Measurements from ENCODE around the gene C1RL. TPM values are rescaled to one million over a fixed set of nuclear protein-coding genes. Genes with fewer than 3 reads are reported as not detected.
A peak's percentile ranks its signal among the peaks of the same experiment; 100 is the strongest.

Gene C1RL
- total RNA-seq, 1 donor from 2014 or later = 122 TPM

DNA sequence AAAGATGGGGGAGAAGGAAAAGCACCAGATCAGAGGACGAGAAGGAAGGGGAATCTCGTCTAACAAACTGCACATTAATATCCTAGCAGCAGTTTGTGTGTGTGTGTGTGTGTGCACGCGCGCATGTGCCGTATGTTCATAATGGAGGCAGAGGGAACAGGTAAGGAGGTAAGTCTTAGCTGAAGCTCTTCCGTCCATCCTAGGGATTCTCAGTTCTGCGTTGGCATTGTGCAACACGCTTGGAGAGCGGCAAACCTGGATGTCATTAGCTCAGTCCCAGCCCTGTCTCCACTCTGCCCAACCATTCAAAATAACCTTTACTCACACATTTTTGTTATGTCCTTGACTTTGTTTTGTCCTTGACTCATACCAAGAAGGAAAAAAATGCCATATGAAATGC lies 15.1 kb downstream of the C1RL start:
- Histone ChIP-seq H3K27ac (peak overlapping the region; percentile 94), H3K27me3 (no peaks in the 10 kb centered on the region), H3K9me3 (no peaks in the 10 kb centered on the region), H3K4me3 (no peak overlapping the region), H3K4me1 (peaks cover 48% of the 10 kb centered on the region), H3K36me3 (peaks cover 0 to 6% of the 10 kb centered on the region in 2 donors)
- no peak for DNase-seq (ENCODE audit: extremely low spot score in 2 of 2)
- intact Hi-C loops (cut with DNase I) = loop anchor here (5.0 kb wide), 1 partner anchor 152 kb away; the partner anchor contains the start of genes C12orf57 and RNU7-1
- TF ChIP-seq, protein P1, sequence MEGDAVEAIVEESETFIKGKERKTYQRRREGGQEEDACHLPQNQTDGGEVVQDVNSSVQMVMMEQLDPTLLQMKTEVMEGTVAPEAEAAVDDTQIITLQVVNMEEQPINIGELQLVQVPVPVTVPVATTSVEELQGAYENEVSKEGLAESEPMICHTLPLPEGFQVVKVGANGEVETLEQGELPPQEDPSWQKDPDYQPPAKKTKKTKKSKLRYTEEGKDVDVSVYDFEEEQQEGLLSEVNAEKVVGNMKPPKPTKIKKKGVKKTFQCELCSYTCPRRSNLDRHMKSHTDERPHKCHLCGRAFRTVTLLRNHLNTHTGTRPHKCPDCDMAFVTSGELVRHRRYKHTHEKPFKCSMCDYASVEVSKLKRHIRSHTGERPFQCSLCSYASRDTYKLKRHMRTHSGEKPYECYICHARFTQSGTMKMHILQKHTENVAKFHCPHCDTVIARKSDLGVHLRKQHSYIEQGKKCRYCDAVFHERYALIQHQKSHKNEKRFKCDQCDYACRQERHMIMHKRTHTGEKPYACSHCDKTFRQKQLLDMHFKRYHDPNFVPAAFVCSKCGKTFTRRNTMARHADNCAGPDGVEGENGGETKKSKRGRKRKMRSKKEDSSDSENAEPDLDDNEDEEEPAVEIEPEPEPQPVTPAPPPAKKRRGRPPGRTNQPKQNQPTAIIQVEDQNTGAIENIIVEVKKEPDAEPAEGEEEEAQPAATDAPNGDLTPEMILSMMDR (IDR thresholded peaks at IDR 0.05) = no peak
- no peak for TF ChIP-seq POLR2AphosphoS5 (IDR thresholded peaks at IDR 0.05; ENCODE audit: insufficient read depth in 1 of 2, low read depth in 1 of 2)
- no peak for TF ChIP-seq POLR2A (IDR thresholded peaks at IDR 0.05)

DNA sequence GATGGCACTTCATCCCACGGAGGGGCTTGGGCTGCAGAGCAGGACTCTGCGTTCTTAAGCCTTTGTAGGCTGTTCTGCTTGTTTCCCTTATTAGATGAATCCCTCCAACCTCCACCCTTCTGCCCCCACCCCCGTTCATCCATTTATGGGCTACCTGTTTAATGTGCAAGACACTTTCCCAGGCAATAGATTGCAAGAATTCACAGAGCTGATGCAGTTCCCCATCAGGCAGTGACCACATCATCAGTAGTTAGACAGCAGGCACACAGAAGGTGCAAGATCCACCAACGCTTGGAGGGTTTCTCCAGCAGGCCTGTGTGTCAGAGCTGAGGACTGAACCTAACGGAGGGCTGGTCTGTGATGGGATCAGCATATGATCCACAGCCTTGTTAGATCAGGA lies 15.5 kb downstream of the C1RL start:
- intact Hi-C loops (cut with DNase I) = loop anchor here (5.0 kb wide), 1 partner anchor 151 kb away; the partner anchor contains the start of genes C12orf57 and RNU7-1
- peaks cover 52% of the 10 kb centered on the region for H3K4me1 ChIP-seq
- TF ChIP-seq, protein P1 (IDR thresholded peaks at IDR 0.05) = no peak
- no peak overlapping the region for H3K4me3 ChIP-seq
- no peak for DNase-seq (ENCODE audit: extremely low spot score in 2 of 2)
- peaks cover 0 to 10% of the 10 kb centered on the region in 2 donors for H3K36me3 ChIP-seq
- peak overlapping the region; percentile 94 for H3K27ac ChIP-seq
- H3K9me3 ChIP-seq = no peaks in the 10 kb centered on the region
- no peaks in the 10 kb centered on the region for H3K27me3 ChIP-seq

GRCh38 chr12:7092986-7093460 lies 16.0 kb downstream of the C1RL start:
- Histone ChIP-seq H3K36me3 (peaks cover 0 to 15% of the 10 kb centered on the region in 2 donors), H3K27ac (peak overlapping the region; percentile 94), H3K4me3 (no peak overlapping the region), H3K27me3 (no peaks in the 10 kb centered on the region), H3K4me1 (peaks cover 53% of the 10 kb centered on the region), H3K9me3 (no peaks in the 10 kb centered on the region)
- intact Hi-C loops (cut with DNase I) = loop anchor here (1.0 to 5.0 kb wide), 2 partner anchors 33 to 151 kb away; partner anchors contain the start of genes C12orf57, C1S and RNU7-1
- DNase-seq (ENCODE audit: extremely low spot score in 2 of 2) = no peak
- TF ChIP-seq, protein P1 (IDR thresholded peaks at IDR 0.05) = no peak
- TF ChIP-seq POLR2AphosphoS5 (IDR thresholded peaks at IDR 0.05; ENCODE audit: insufficient read depth in 1 of 2, low read depth in 1 of 2) = no peak
- TF ChIP-seq POLR2A (IDR thresholded peaks at IDR 0.05) = no peak

- peaks cover 53% of the 10 kb centered on the region for H3K4me1 ChIP-seq
Measured at GRCh38 chr12:7092229-7092985, 16.6 kb downstream of the C1RL start, which contains the start of gene C1R. Gene C1R, minus strand, starts transcription at chr12:7092445. Its CDS starts 57 bp downstream, at chr12:7092388.

More at GRCh38 chr12:7092229-7092985, 16.6 kb downstream of the C1RL start, which contains the start of gene C1R:
- Histone ChIP-seq H3K36me3 (peaks cover 0 to 21% of the 10 kb centered on the region in 2 donors), H3K27me3 (no peaks in the 10 kb centered on the region), H3K27ac (peak within 1 kb of the TSS; percentile 94), H3K4me3 (peak within 1 kb of the TSS; percentile 60 to 68), H3K9me3 (no peaks in the 10 kb centered on the region)
- DNase-seq (ENCODE audit: extremely low spot score in 2 of 2) = no peak
- TF ChIP-seq, protein P1 (IDR thresholded peaks at IDR 0.05) = peak; percentile 80 to 95 (median 89)
- TF ChIP-seq POLR2AphosphoS5 (IDR thresholded peaks at IDR 0.05; ENCODE audit: insufficient read depth in 1 of 2, low read depth in 1 of 2) = peak; percentile 91 to 94
- peak in 1 of 2 donors; percentile 81 for TF ChIP-seq POLR2A (IDR thresholded peaks at IDR 0.05)
- intact Hi-C loops (cut with DNase I) = loop anchor here (1.0 to 5.0 kb wide), 2 partner anchors 32 to 150 kb away; partner anchors contain the start of genes C12orf57, C1S and RNU7-1

Data from vagina (tissue), 2 donors.